ENCODE measurements around the gene ACKR4.

The ACKR4 gene

GRCh38 chr3:132645058-132645457 lies 48.0 kb downstream of the ACKR4 start:
- H3K4me3 ChIP-seq (ENCODE audit: control insufficient read depth, low read depth, low read length) = no peak overlapping the region
- no peak for DNase-seq (ENCODE audit: low read depth)
- no peak for TF ChIP-seq CTCF (conservative IDR thresholded peaks at IDR 0.05; ENCODE audit: control insufficient read depth, insufficient read depth, low read depth, low read length)

- no peak for TF ChIP-seq CTCF (conservative IDR thresholded peaks at IDR 0.05; ENCODE audit: control insufficient read depth, insufficient read depth, low read depth, low read length)
- H3K4me3 ChIP-seq (ENCODE audit: control insufficient read depth, low read depth, low read length) = no peak overlapping the region
Observed at GRCh38 chr3:132650153-132650552, 53.1 kb downstream of the ACKR4 start.

More at GRCh38 chr3:132650153-132650552, 53.1 kb downstream of the ACKR4 start:
- DNase-seq (ENCODE audit: low read depth) = no peak

Data from fibroblast of mammary gland (primary cell).